Upper lobe of left lung (tissue), 6 donors: Measurements from ENCODE around the gene KRT33B. TPM values are rescaled to one million over a fixed set of nuclear protein-coding genes. Genes with fewer than 3 reads are reported as not detected.

Source experiments
- ATAC-seq, 2 donors: fragments of 200-7000 bp; cut with Tn5 transposase; one replicate each; pipeline ENCODE4 v1.9.1; 2022; ENCODE audit warnings: mild to moderate bottlenecking in 2 of 2, moderate library complexity in 2 of 2; ENCODE audit not compliant: low FRiP score in 2 of 2
- DNase-seq, 2 donors: peaks; one replicate each; pipeline ENCODE4 v3.0.0-alpha.2; 2019 to 2020
- H3K27ac ChIP-seq, 4 donors: fragments of 200-600 bp; sonication (generic); one replicate each; pipeline ENCODE4 v1.5.1; 2016 to 2019
- H3K27me3 ChIP-seq, 4 donors: fragments of 200-600 bp; sonication (generic); one replicate each; pipeline ENCODE4 v1.5.1; 2017 to 2019
- H3K36me3 ChIP-seq, 4 donors: fragments of 200-600 bp; sonication (generic); one replicate each; pipeline ENCODE4 v1.5.1; 2016 to 2019
- H3K4me1 ChIP-seq, 4 donors: fragments of 200-600 bp; sonication (generic); one replicate each; pipeline ENCODE4 v1.5.1; 2018 to 2019
- H3K4me3 ChIP-seq, 4 donors: fragments of 200-600 bp; sonication (generic); one replicate each; pipeline ENCODE4 v1.5.1; 2017 to 2019; ENCODE audit warnings: mild to moderate bottlenecking in 2 of 4, moderate library complexity in 1 of 4
- H3K9me3 ChIP-seq, 4 donors: fragments of 200-600 bp; sonication (generic); one replicate each; pipeline ENCODE4 v1.5.1; 2018 to 2019
- CTCF ChIP-seq, 6 experiments: fragments of 450-650 bp in 4 of 6; fragments of 200-600 bp in 2 of 6; sonication (generic) in 2 of 6; IDR thresholded peaks; one replicate each; pipeline ENCODE4 v1.5.1; 2016 to 2019; ENCODE audit warnings: antibody characterized with exemption in 6 of 6
- EP300 ChIP-seq, 4 donors: sonication (generic); formaldehyde crosslinking; IDR thresholded peaks; one replicate each; pipeline ENCODE4 v1.5.1; 2017; ENCODE audit warnings: antibody characterized with exemption in 4 of 4, control low read depth in 2 of 4
- POLR2A ChIP-seq, 4 donors: fragments of 450-650 bp; IDR thresholded peaks; one replicate each; pipeline ENCODE4 v1.5.1; 2016 to 2017; ENCODE audit warnings: antibody characterized with exemption in 4 of 4, mild to moderate bottlenecking in 2 of 4
- POLR2AphosphoS5 ChIP-seq, 2 donors: sonication (generic); formaldehyde crosslinking; IDR thresholded peaks; one replicate each; pipeline ENCODE4 v1.5.1; 2017; ENCODE audit warnings: antibody characterized with exemption in 2 of 2
- WGBS, 2 donors: methylation state at CpG; one replicate each; pipeline ENCODE4 v1.1.5; 2017 to 2018; 5-methylcytosine and 5-hydroxymethylcytosine counted together
- total RNA-seq, 6 donors: library from RNA; depleted of rRNA in 4 of 6; stranded (reverse); fragments of >200 nt in 4 of 6; gene quantifications; one replicate each; pipeline versions ENCODE4 v1.1.0 to v1.2.1, GENCODE V29; 2016 to 2021
- donor health status: DM: no; HTN: no; CAD: no; lungs with moderate emphysema.
- donor health status: DM: no; HTN: yes; CAD: no; lungs with severe emphysema.

KRT33B gene
- total RNA-seq, 6 donors from 2014 or later: not detected

GRCh38 chr17:41403404-41404023 is 33.9 kb upstream of the KRT33B start:
- Histone ChIP-seq H3K4me1 (peaks cover 0 to 7% (median 6%) of the 10 kb centered on the region in 4 donors), H3K4me3 (no peak overlapping the region), H3K27me3 (no peaks in the 10 kb centered on the region), H3K36me3 (no peaks in the 10 kb centered on the region), H3K27ac (no peak overlapping the region), H3K9me3 (no peaks in the 10 kb centered on the region)
- DNase-seq (no peak), ATAC-seq (no peak)
- no peak for TF ChIP-seq POLR2A (IDR thresholded peaks at IDR 0.05)
- no peak for TF ChIP-seq CTCF (IDR thresholded peaks at IDR 0.05)
- TF ChIP-seq EP300 (IDR thresholded peaks at IDR 0.05): no peak
- TF ChIP-seq POLR2AphosphoS5 (IDR thresholded peaks at IDR 0.05): no peak
- 72 to 77% methylated on average over 4 of the region's 4 CpGs for whole genome bisulfite sequencing, 2 donors

GRCh38 chr17:41402161-41402560 is 32.5 kb upstream of the KRT33B start:
- Histone ChIP-seq H3K9me3 (no peaks in the 10 kb centered on the region), H3K36me3 (no peaks in the 10 kb centered on the region), H3K27me3 (no peaks in the 10 kb centered on the region), H3K4me1 (peaks cover 0 to 7% (median 6%) of the 10 kb centered on the region in 4 donors), H3K4me3 (no peak overlapping the region), H3K27ac (no peak overlapping the region)
- ATAC-seq (no peak), DNase-seq (no peak)
- TF ChIP-seq EP300 (IDR thresholded peaks at IDR 0.05) (no peak), POLR2A (IDR thresholded peaks at IDR 0.05) (no peak), POLR2AphosphoS5 (IDR thresholded peaks at IDR 0.05) (no peak), CTCF (IDR thresholded peaks at IDR 0.05) (no peak)
- 96% methylated on average over 5 of the region's 5 CpGs for WGBS, 2 donors

- WGBS, 2 donors: 89 to 93% methylated on average over 4 to 16 of the region's 16 CpGs
- no peak for TF ChIP-seq POLR2A (IDR thresholded peaks at IDR 0.05)
- TF ChIP-seq EP300 (IDR thresholded peaks at IDR 0.05): no peak
- TF ChIP-seq POLR2AphosphoS5 (IDR thresholded peaks at IDR 0.05): no peak
- no peak for TF ChIP-seq CTCF (IDR thresholded peaks at IDR 0.05)
Observed at GRCh38 chr17:41396996-41397660, 27.5 kb upstream of the KRT33B start, which contains the start of gene KRT31. TSS of gene KRT31 (minus strand) at chr17:41397608. CDS start at chr17:41397539, 69 bp downstream.

GRCh38 chr17:41396340-41396739 is 26.7 kb upstream of the KRT33B start:
- TF ChIP-seq POLR2A (IDR thresholded peaks at IDR 0.05) (no peak), CTCF (IDR thresholded peaks at IDR 0.05) (no peak), POLR2AphosphoS5 (IDR thresholded peaks at IDR 0.05) (no peak), EP300 (IDR thresholded peaks at IDR 0.05) (no peak)
- DNase-seq (no peak), ATAC-seq (peak in 1 of 2 donors; percentile 31)
- H3K36me3 ChIP-seq: no peaks in the 10 kb centered on the region
- no peak overlapping the region for H3K27ac ChIP-seq
- no peaks in the 10 kb centered on the region for H3K4me1 ChIP-seq
- no peak overlapping the region for H3K4me3 ChIP-seq
- no peaks in the 10 kb centered on the region for H3K27me3 ChIP-seq
- no peaks in the 10 kb centered on the region for H3K9me3 ChIP-seq
- 89 to 91% methylated on average over 7 of the region's 7 CpGs for WGBS, 2 donors

More at GRCh38 chr17:41396996-41397660, 27.5 kb upstream of the KRT33B start, which contains the start of gene KRT31:
- Histone ChIP-seq H3K4me1 (no peaks in the 10 kb centered on the region), H3K36me3 (no peaks in the 10 kb centered on the region), H3K27me3 (no peaks in the 10 kb centered on the region), H3K4me3 (no peak within 1 kb of the TSS), H3K27ac (no peak within 1 kb of the TSS), H3K9me3 (no peaks in the 10 kb centered on the region)
- ATAC-seq (no peak), DNase-seq (peak in 1 of 2 donors; percentile 34)
